ENCODE measurements around the gene TNS4. TPM values are rescaled to one million over a fixed set of nuclear protein-coding genes. Genes with fewer than 3 reads are reported as not detected.

The TNS4 gene
- total RNA-seq, 1 experiment from 2014 or later = 0.59 TPM

DNA sequence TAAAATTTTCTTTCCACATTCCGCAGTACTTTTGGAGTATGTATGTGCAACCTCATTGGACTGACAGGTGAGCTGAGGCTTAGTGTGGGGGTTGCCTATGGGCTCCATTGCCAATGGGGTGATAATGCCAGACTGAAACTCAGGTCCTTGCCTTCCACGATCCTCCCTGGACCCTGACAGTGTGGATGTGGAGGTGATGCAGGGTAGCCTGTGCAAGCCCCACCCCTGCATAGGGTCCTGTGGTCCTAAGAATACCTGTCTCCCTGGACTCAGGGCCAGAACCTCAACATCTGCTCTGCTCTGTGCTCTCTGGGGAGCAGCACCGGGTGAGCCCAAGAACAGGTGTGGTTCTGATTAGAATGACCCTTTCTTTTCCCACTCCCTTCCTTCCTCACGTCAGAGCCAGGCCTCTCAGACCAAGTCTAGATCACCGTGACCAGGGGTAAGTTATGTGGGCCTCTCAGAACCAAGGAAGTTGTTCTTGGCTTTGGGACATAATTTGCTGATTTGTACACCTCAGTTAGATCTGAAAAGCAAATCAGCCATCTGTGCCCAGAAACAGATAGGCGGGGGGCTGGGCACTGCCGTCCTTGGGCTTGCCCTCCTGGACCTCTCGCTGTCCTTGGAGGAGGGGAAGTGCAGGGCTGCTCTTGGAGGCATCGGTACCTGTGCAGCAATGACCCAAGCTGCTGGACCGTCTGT lies 8.4 kb upstream of the TNS4 start:
- no peaks in the 10 kb centered on the region for H3K9me3 Mint-ChIP-seq
- Histone ChIP-seq H3K9me3 (ENCODE audit: control insufficient read depth, low read depth, low read length) (no peaks in the 10 kb centered on the region), H4K5ac (ENCODE audit: insufficient read length, low read depth, low read length) (no peak overlapping the region), H3K4ac (ENCODE audit: low read depth, low read length) (no peak overlapping the region), H4K91ac (ENCODE audit: insufficient read length, low read depth, low read length) (no peak overlapping the region), H3K4me1 (ENCODE audit: insufficient read depth, low read length) (no peaks in the 10 kb centered on the region; the same call in 1 of the 2 replicates), H2AFZ (ENCODE audit: low read length) (no peak overlapping the region), H3K23ac (ENCODE audit: insufficient read length, low read depth, low read length) (no peak overlapping the region), H3K27ac (ENCODE audit: insufficient read length, low read depth, low read length) (no peak overlapping the region), H2BK5ac (ENCODE audit: insufficient read length, low read length) (no peak overlapping the region), H2BK120ac (ENCODE audit: low read depth, low read length, poor library complexity, severe bottlenecking) (no peak overlapping the region), H3K79me1 (ENCODE audit: insufficient read depth, low read depth, low read length, poor library complexity, severe bottlenecking) (no peaks in the 10 kb centered on the region), H2BK20ac (ENCODE audit: low read depth, low read length, poor library complexity, severe bottlenecking) (no peak overlapping the region), H3K79me2 (ENCODE audit: insufficient read depth, low read length) (no peaks in the 10 kb centered on the region), H3K9ac (ENCODE audit: extremely low read depth, insufficient read length, low read length) (no peak overlapping the region), H3K14ac (ENCODE audit: insufficient read depth, low read length) (no peak overlapping the region), H2BK15ac (ENCODE audit: low read depth, low read length) (no peak overlapping the region), H3K56ac (ENCODE audit: insufficient read length, low read depth, low read length) (no peak overlapping the region), H3K23me2 (ENCODE audit: insufficient read length, low read depth, low read length, poor library complexity, severe bottlenecking) (no peaks in the 10 kb centered on the region), H3T11ph (ENCODE audit: low read length) (no peak overlapping the region), H3K18ac (ENCODE audit: insufficient read length, low read depth, low read length) (no peak overlapping the region), H2AK5ac (ENCODE audit: insufficient read length, low read length) (no peak overlapping the region), H4K8ac (replicated peaks; ENCODE audit: insufficient read length, low read depth, low read length) (no peak overlapping the region), H3K4me2 (ENCODE audit: insufficient read depth, insufficient read length, low read length) (no peak overlapping the region), H3K27me3 (ENCODE audit: insufficient read depth, low read length) (no peaks in the 10 kb centered on the region), H2BK12ac (ENCODE audit: insufficient read length, low read depth, low read length) (no peak overlapping the region), H4K20me1 (ENCODE audit: control insufficient read depth, insufficient read depth, insufficient read length) (no peaks in the 10 kb centered on the region)
- TF ChIP-seq, protein P1, sequence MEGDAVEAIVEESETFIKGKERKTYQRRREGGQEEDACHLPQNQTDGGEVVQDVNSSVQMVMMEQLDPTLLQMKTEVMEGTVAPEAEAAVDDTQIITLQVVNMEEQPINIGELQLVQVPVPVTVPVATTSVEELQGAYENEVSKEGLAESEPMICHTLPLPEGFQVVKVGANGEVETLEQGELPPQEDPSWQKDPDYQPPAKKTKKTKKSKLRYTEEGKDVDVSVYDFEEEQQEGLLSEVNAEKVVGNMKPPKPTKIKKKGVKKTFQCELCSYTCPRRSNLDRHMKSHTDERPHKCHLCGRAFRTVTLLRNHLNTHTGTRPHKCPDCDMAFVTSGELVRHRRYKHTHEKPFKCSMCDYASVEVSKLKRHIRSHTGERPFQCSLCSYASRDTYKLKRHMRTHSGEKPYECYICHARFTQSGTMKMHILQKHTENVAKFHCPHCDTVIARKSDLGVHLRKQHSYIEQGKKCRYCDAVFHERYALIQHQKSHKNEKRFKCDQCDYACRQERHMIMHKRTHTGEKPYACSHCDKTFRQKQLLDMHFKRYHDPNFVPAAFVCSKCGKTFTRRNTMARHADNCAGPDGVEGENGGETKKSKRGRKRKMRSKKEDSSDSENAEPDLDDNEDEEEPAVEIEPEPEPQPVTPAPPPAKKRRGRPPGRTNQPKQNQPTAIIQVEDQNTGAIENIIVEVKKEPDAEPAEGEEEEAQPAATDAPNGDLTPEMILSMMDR (conservative IDR thresholded peaks at IDR 0.05) = no peak
- H3K27ac Mint-ChIP-seq = peak overlapping the region in 2 of 3 experiments; percentile 68 to 86; a peak in 1 of 7 replicates
- H3K36me3 Mint-ChIP-seq (ENCODE audit: insufficient read depth in 1 of 3, low read depth in 3 of 3) = no peaks in the 10 kb centered on the region; a peak in 1 of 7 replicates
- no peak overlapping the region for H3K4me3 Mint-ChIP-seq
- H3K4me1 Mint-ChIP-seq = peaks cover 25 to 26% of the 10 kb centered on the region in 2 experiments
- H3K27me3 Mint-ChIP-seq (ENCODE audit: low read depth) = peaks cover 12% of the 10 kb centered on the region
- no CpG with 5 or more reads among the region's 10 CpGs for WGBS (ENCODE audit: extremely low coverage, insufficient read length, low lambda C conversion rate)
- DNase-seq = no peak
